GM12872 (cell line): ENCODE measurements around the gene NMUR1.

Experiments
- TF ChIP-seq, protein P1 (sequence below): IDR thresholded peaks from 3 replicates; pipeline ENCODE4 v1.5.1; 2011; ENCODE audit warnings: low read depth, mild to moderate bottlenecking, low read length, moderate library complexity; ENCODE audit not compliant: insufficient read depth

Gene NMUR1

DNA sequence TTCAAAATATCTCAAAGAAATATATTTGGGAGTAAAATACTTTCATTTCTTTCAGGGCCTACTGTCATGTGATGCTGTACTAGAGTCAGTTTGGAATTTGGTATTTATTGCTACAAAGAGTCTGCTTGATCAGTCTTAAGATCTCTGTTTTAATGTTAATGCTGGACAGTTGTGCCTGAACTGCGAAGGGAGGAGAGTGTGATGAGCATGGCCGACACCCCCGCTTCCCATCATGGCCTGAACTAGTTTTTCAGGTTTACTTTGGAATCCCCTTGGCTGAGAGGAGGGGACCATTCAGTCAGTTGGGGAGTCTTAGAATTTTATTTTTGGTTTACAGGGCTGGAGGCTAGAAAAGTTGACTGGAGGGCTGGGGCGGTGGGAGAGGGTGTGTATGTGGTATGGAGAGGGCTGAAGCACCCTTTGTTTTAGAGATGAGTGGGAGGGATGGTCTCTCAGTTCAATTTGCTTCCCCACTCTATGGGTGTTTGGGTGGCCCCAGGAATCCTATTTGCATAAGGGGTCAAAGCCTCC is 41.5 kb upstream of the NMUR1 start:
- TF ChIP-seq, protein P1, sequence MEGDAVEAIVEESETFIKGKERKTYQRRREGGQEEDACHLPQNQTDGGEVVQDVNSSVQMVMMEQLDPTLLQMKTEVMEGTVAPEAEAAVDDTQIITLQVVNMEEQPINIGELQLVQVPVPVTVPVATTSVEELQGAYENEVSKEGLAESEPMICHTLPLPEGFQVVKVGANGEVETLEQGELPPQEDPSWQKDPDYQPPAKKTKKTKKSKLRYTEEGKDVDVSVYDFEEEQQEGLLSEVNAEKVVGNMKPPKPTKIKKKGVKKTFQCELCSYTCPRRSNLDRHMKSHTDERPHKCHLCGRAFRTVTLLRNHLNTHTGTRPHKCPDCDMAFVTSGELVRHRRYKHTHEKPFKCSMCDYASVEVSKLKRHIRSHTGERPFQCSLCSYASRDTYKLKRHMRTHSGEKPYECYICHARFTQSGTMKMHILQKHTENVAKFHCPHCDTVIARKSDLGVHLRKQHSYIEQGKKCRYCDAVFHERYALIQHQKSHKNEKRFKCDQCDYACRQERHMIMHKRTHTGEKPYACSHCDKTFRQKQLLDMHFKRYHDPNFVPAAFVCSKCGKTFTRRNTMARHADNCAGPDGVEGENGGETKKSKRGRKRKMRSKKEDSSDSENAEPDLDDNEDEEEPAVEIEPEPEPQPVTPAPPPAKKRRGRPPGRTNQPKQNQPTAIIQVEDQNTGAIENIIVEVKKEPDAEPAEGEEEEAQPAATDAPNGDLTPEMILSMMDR: no peak

DNA sequence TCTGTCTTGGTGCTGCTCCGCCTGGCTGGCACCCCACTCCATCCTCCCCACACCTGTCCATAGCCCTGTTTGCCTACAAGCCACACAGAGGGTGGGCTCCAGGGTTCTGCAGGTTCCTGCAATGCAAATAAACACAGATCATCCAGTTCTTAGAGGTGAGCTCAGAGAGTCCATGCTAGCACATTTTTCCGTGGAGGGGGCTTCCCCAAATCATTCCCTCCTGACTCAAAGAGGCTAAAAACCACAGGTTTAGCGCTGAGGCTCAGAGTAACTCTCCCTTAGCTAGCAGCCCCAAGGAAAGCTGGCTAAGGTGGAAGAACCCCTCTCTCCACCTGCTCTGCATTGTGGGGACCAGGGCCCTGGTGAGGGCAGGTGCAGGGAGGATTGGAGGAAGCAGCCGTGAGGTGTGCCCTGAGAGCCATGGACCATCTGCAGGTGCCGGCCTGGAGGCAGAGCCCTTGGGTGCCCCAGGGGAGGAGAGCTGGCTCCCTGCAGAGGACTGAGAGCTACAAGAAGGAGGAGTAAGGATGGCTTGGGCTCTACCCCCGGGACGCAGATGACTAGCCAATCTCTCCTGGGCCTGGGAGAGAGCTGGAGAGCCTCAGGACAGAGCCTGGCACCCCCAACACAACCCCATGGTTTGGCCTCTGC is 38.7 kb upstream of the NMUR1 start:
- TF ChIP-seq, protein P1: no peak

DNA sequence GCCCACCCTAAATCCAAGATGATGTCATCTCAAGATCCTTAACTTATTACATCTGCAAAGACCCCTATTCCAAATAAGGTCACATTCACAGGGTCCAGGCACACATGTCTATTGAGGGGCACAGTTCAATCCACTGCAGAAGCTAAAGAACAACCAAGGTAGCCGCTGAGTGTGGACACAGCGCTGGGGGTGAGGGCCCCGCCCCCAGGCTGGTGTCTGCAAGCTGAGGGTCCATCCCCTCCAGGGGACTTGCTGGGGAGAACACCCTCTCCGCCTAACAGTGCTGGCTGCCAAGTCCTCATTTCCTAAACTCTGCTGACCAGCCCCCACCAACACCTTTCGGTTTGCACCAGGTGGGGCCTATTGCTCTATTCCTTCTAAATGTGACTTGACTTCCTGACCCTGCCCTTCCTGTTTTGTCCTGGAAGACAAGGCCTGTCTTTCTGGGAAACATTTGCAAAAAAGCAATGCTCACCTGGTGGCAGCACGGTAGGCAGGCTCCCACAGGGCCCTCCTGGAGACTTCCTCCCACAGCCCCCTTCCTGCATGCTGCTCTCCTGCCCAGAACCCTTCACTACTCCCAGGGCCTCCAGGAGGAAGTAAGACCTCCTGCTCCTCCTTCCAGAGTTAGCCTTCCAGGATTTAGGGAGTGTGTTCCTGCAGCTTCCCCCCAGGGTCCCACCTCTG is 38.0 kb upstream of the NMUR1 start:
- TF ChIP-seq, protein P1: no peak

DNA sequence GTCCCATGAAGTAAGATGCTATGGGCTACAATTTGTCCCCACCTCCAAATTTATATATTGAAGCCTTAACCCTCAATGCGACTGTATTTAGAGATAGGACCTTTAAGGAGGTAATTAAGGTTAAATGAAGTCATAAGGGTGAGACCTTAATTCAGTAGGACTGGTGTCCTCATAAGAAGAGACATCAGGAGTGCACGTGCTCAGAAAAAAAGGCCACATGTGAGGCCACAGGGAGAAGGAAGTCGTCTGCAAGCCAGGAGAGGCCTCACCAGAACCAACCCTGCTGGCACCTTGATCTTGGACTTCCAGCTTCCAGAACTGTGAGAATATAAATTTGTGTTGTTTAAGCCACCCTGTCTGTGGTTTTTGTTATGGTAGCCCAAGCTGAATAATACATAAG is 36.9 kb upstream of the NMUR1 start:
- TF ChIP-seq, protein P1: no peak

DNA sequence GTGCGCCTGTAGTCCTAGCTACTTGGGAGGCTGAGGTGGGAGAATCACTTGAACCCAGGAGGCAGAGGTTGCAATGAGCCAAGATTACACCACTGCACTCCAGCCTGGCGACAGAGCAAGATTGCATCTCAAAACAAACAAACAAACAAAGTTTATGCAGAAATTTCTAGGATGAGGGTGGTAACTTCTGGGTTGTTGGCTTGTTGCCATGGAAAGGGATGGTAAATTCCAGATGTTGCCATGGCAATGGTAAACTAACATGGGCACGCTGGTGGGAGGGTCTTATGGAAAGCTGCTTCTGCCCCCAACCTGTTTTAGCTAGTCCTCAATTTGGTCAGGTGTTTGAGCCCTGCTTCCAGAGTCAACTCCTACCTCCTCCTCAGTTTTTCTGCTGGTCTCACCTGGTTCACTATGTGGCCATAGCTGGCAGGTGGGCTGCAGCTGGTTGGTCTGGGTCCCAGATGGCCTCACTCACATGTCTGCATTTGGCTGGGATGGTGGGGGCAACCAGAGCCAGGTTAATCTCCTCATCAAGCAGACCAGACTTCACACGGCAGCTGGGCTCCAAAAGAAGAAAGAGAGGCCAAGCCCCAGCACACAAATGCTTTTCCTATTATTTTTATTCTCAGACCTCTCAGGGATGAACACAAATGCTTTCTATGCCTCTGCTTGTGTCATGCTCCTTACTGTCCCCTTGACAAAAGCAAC is 35.8 kb upstream of the NMUR1 start:
- TF ChIP-seq, protein P1: no peak

DNA sequence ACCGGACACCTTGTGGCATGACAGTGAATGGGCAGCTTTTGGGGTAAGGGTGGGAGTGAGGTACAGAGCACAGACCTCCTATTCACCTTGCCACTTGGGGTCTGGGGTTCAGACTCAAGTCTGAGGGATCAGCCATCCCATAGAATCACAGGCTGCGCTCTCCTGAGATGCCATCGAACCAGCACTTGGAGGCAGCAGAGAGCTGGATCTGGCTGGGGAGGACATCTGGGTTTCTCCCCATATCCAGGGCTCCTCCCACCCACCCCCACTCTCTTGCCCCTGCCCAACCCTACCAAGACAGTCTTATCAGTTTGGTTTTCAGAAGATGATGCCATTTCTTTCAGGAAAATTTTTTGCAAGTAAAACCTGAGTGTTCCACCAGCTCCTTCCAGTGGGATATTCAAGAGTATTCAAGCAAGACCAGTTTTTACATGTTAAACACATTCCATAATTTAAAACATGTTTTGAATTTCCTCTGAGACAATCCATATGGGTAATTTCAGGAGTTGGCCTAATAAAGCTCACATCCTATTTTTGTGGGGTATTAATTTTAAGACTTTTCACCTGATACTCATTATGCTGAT is 33.2 kb upstream of the NMUR1 start:
- TF ChIP-seq, protein P1: peak; percentile 73
